NCI-H2107 treated with DMSO at 0.1 percent for 48 hours (cell line): ENCODE results near the gene PDIA3.
"Not testable (repeated sequence)": the region's sequence is repeated elsewhere in the genome, so short reads cannot be mapped to it uniquely, and the experiment has no call there.

Experiments
- DNase-seq: peaks from one replicate; lab custom pipeline; 2025; ENCODE audit not compliant: unreplicated experiment; lab: John Stamatoyannopoulos, UW

Gene PDIA3

GRCh38 chr15:43815064-43815463, 68.8 kb downstream of the PDIA3 start:
- not testable (repeated sequence) for DNase-seq

DNA sequence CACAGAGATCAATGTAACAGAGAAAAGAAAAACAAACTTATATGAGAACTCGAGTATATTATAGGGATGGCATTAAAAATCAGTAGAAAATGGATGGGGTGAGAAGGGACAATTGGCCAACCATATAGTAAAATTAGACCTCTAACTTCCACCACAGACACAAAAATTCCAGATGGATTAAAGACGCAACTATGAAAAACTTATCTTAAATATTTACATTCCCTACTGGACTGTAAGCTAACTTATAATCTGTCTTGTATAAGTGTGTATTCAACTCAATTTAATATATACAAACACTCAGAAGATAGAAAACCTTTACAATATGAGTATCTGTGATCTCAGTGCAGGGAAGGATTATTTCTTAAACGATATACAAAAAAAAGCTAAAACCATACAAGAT, 75.3 kb downstream of the PDIA3 start:
- DNase-seq, result no peak
